ENCODE data around the gene YJEFN3.

YJEFN3 gene

DNA sequence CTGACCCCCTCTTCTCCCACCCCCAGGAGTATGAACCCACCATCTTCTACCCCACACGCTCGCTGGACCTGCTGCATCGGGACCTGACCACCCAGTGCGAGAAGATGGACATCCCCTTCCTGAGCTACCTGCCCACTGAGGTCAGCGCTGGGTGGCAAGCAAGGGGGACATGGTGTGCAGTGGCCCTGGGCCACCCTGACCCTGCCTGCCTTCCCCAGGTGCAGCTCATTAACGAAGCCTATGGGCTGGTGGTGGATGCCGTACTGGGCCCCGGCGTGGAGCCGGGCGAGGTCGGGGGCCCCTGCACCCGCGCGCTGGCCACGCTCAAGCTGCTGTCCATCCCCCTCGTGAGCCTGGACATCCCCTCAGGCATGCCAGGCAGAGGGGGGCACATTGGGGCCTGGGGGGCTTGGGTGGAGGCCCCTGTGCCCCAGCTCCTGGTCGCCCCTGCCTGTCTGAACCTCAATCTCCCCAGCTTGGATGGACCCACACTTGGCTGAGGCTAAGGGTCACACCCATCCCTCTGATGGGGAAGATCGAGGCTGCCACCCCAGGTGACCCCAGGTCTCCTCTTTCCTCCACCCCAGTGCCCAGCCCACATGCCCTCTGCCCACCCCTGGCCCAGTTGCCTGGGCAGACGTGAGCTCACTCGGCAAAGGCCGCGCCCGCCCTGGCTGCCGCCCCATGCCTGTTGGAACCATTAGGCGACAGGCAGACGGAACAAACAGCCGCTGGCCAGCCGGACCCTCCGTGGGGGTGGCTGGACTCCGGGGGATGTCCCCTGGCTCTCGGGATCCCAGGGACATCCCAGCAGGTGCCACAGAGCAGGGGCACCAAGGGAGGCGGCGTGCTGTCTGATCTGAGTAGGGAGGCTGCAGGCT is 6.8 kb downstream of the YJEFN3 start:
- ChIA-PET POLR2A (no interaction called here), CTCF (interaction anchor here (0.7 kb wide), 1 partner anchor 15 kb away, joined by 3 read pairs; no protein-coding TSS in a partner anchor)
- TF ChIP-seq SUZ12 (IDR thresholded peaks at IDR 0.05) = no peak
- no peak for TF ChIP-seq LEF1 (IDR thresholded peaks at IDR 0.05; ENCODE audit: borderline replicate concordance)
- no peak for TF ChIP-seq FOXA1 (IDR thresholded peaks at IDR 0.05)
- TF ChIP-seq, protein P1, sequence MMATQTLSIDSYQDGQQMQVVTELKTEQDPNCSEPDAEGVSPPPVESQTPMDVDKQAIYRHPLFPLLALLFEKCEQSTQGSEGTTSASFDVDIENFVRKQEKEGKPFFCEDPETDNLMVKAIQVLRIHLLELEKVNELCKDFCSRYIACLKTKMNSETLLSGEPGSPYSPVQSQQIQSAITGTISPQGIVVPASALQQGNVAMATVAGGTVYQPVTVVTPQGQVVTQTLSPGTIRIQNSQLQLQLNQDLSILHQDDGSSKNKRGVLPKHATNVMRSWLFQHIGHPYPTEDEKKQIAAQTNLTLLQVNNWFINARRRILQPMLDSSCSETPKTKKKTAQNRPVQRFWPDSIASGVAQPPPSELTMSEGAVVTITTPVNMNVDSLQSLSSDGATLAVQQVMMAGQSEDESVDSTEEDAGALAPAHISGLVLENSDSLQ (IDR thresholded peaks at IDR 0.05) = no peak
- no peak for TF ChIP-seq ELF4 (IDR thresholded peaks at IDR 0.05)
- TF ChIP-seq ZNF384 (IDR thresholded peaks at IDR 0.05) = no peak
- DNase-seq (ENCODE audit: extremely low spot score) = no peak

DNA sequence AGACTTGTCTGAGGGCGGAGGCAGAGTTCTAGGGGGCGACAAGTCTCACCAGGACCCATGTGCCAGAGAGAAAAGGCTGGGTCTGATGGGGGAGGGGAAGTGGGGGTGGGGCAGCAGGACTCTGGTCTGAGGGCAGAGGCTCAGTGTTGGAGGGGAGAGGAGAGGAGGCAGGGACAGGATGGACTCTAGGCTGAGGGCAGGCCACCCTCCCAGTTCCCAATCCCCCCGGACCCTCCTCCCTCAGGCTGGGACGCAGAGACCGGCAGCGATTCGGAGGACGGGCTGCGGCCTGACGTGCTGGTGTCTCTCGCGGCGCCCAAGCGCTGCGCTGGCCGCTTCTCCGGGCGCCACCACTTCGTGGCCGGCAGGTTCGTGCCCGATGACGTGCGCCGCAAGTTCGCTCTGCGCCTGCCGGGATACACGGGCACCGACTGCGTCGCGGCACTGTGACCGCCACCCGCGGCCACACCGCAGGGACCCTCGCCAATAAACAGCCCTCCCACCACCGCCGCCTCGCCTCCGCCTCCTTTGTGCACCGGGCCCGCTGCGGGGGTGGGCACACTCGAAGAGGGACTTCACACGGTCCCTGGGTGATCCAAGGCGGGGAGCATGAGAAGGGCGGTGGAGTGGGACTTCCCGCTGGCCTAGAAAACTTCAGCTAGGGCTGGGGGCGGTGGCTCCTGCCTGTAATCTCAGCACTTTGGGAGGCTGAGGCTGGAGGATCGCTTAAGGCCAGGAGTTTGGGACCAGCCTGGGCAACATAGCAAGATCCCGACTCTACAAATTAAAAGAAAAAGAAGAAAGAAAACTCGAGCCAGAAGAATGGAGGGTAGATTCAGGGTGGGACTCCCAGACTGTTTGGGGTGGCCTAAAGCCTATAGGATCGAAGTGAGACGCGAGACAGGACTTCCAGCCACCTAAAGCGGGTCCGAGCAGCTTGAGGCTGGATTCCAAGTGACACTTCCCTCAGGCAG is 8.7 kb downstream of the YJEFN3 start:
- POLR2A ChIA-PET = no interaction called here
- CTCF ChIA-PET = no interaction called here
- DNase-seq (ENCODE audit: extremely low spot score) = no peak
- no peak for TF ChIP-seq CTBP1 (IDR thresholded peaks at IDR 0.05; ENCODE audit: borderline replicate concordance)
- TF ChIP-seq FOXM1 (IDR thresholded peaks at IDR 0.05; ENCODE audit: borderline replicate concordance) = no peak
- no peak for TF ChIP-seq SP1 (IDR thresholded peaks at IDR 0.05)
- no peak for TF ChIP-seq FOXA1 (IDR thresholded peaks at IDR 0.05)
- TF ChIP-seq ZNF384 (IDR thresholded peaks at IDR 0.05) = no peak
- TF ChIP-seq HDGF (IDR thresholded peaks at IDR 0.05; ENCODE audit: borderline replicate concordance) = no peak
- no peak for TF ChIP-seq BHLHE40 (IDR thresholded peaks at IDR 0.05; ENCODE audit: borderline replicate concordance)
- TF ChIP-seq ELF4 (IDR thresholded peaks at IDR 0.05) = no peak
- TF ChIP-seq L3MBTL2 (conservative IDR thresholded peaks at IDR 0.05) = no peak
- TF ChIP-seq FOXK2 (IDR thresholded peaks at IDR 0.05) = no peak
- no peak for TF ChIP-seq TARDBP (IDR thresholded peaks at IDR 0.05)
- TF ChIP-seq, protein P1 (IDR thresholded peaks at IDR 0.05) = no peak
- TF ChIP-seq LEF1 (IDR thresholded peaks at IDR 0.05; ENCODE audit: borderline replicate concordance) = no peak
- TF ChIP-seq ARNT (IDR thresholded peaks at IDR 0.05) = no peak
- TF ChIP-seq SUZ12 (IDR thresholded peaks at IDR 0.05) = no peak
- TF ChIP-seq NFRKB (IDR thresholded peaks at IDR 0.05) = no peak

DNA sequence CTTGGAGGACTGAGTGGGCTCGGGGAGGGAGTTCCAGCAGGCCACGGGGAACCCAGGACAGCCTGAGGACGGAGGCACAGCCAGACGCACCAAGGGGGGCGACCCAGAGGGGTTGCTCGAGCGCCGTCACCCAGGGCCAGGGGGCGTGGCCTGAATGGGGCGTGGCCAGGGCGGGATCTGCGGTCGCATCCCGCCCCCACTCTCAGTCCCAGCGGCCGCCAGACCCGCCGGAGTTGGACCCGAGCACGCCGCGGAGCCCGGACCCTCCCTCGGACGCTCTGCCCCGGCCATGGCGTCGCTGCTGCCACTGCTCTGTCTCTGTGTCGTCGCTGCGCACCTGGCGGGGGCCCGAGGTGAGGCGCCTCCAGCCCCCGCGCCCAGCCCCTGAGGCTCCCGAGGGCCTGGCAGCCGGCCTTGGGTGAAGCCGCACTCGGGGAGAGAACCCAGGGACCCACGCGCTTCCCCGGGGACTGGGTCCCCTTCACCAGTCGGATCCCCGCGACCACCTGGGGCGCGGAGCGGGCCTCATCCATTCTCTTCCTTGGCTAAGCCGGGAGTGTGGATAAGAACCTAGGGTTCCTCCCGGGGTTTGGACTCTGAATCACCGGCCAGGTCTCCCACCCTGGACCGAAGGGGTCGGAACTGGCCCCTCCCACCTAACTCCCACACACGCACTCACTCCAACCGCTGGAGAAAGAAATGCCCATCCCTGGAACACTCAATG is 9.5 kb downstream of the YJEFN3 start, which contains the start of gene CILP2:
Gene CILP2, plus strand, starts transcription at position 205 of the 724 bp plus-strand sequence. Its CDS starts 85 bp downstream, at position 290.
- ChIA-PET POLR2A (no interaction called here), CTCF (no interaction called here)
- TF ChIP-seq SUZ12 (IDR thresholded peaks at IDR 0.05) (no peak), ZNF384 (IDR thresholded peaks at IDR 0.05) (no peak), BHLHE40 (IDR thresholded peaks at IDR 0.05; ENCODE audit: borderline replicate concordance) (no peak), HDGF (IDR thresholded peaks at IDR 0.05; ENCODE audit: borderline replicate concordance) (no peak), CTBP1 (IDR thresholded peaks at IDR 0.05; ENCODE audit: borderline replicate concordance) (no peak), ARNT (IDR thresholded peaks at IDR 0.05) (no peak), FOXA1 (IDR thresholded peaks at IDR 0.05) (no peak), FOXM1 (IDR thresholded peaks at IDR 0.05; ENCODE audit: borderline replicate concordance) (no peak), LEF1 (IDR thresholded peaks at IDR 0.05; ENCODE audit: borderline replicate concordance) (no peak), TARDBP (IDR thresholded peaks at IDR 0.05) (no peak), FOXK2 (IDR thresholded peaks at IDR 0.05) (no peak), ELF4 (IDR thresholded peaks at IDR 0.05) (no peak), NFRKB (IDR thresholded peaks at IDR 0.05) (no peak), SP1 (IDR thresholded peaks at IDR 0.05) (no peak), L3MBTL2 (conservative IDR thresholded peaks at IDR 0.05) (no peak)
- TF ChIP-seq, protein P1 (IDR thresholded peaks at IDR 0.05) = no peak
- DNase-seq (ENCODE audit: extremely low spot score) = peak; percentile 88

DNA sequence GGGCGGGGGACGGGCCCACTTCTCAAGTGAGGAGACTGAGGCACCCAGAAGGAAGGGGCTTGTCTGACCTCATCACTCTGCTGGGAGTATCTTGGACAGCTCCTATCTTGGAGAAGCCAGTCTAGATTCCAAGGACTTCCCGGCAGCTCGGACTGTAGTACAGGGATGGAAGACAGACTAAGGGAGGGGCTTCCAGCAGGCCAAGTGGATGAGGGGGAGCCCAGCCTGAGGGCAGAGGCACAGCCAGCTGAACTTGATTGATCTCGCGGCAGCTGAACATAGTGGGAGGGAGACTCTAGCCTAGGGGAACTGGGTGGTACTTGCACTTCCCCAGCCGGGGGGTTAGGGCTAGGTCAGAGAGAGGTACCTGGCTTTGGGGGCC is 10.1 kb downstream of the YJEFN3 start:
- POLR2A ChIA-PET = no interaction called here
- CTCF ChIA-PET = no interaction called here
- DNase-seq (ENCODE audit: extremely low spot score) = no peak
- no peak for TF ChIP-seq TARDBP (IDR thresholded peaks at IDR 0.05)
- TF ChIP-seq ELF4 (IDR thresholded peaks at IDR 0.05) = no peak
- no peak for TF ChIP-seq HDGF (IDR thresholded peaks at IDR 0.05; ENCODE audit: borderline replicate concordance)
- no peak for TF ChIP-seq FOXM1 (IDR thresholded peaks at IDR 0.05; ENCODE audit: borderline replicate concordance)
- TF ChIP-seq NFRKB (IDR thresholded peaks at IDR 0.05) = no peak
- no peak for TF ChIP-seq FOXA1 (IDR thresholded peaks at IDR 0.05)
- TF ChIP-seq LEF1 (IDR thresholded peaks at IDR 0.05; ENCODE audit: borderline replicate concordance) = no peak
- TF ChIP-seq BHLHE40 (IDR thresholded peaks at IDR 0.05; ENCODE audit: borderline replicate concordance) = no peak

DNA sequence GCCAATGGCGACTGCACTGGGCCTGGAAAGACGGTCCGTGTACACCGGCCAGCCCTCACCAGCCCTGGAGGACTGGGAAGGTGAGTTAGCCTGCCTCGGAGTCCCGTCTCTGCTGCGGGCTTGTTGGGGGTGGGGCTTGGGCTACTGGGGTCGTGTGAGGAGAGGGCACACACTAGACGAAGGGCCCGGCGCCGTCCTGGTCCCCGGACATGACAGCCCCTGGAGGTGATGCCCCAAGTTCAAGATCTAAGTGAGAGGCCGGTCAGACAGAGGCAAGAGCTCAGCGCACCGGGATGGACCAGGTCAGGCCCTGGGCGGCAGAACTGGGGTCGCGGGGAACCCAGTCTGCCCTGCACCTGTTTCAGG is 11.0 kb downstream of the YJEFN3 start:
- ChIA-PET CTCF (no interaction called here), POLR2A (interaction anchor here (0.9 kb wide), 1 partner anchor 24 kb away, joined by 3 read pairs; the partner anchor contains the start of genes NDUFA13 and TSSK6)
- TF ChIP-seq ELF4 (IDR thresholded peaks at IDR 0.05) (no peak), NFRKB (IDR thresholded peaks at IDR 0.05) (no peak), FOXM1 (IDR thresholded peaks at IDR 0.05; ENCODE audit: borderline replicate concordance) (no peak), FOXK2 (IDR thresholded peaks at IDR 0.05) (no peak), HDGF (IDR thresholded peaks at IDR 0.05; ENCODE audit: borderline replicate concordance) (no peak), LEF1 (IDR thresholded peaks at IDR 0.05; ENCODE audit: borderline replicate concordance) (no peak), ARNT (IDR thresholded peaks at IDR 0.05) (no peak), SUZ12 (IDR thresholded peaks at IDR 0.05) (no peak), TARDBP (IDR thresholded peaks at IDR 0.05) (no peak)
- TF ChIP-seq, protein P1 (IDR thresholded peaks at IDR 0.05) = no peak
- no peak for DNase-seq (ENCODE audit: extremely low spot score)

All from HEK293T (cell line).